GM21390 (cell line): ENCODE data around the gene GGCT.

Source experiments
- ATAC-seq: cut with Tn5 transposase; IDR thresholded peaks from one replicate; pipeline ENCODE4 v1.9.1; 2021; ENCODE audit not compliant: unreplicated experiment

GGCT gene

GRCh38 chr7:30465046-30465810 lies 39.4 kb downstream of the GGCT start:
- ATAC-seq, result no peak

- peak; percentile 51 for ATAC-seq
Observed at GRCh38 chr7:30464231-30464671, 40.4 kb downstream of the GGCT start.

GRCh38 chr7:30463405-30464145 lies 41.1 kb downstream of the GGCT start:
- ATAC-seq, result peak; percentile 69

GRCh38 chr7:30462179-30462578 lies 42.5 kb downstream of the GGCT start:
- ATAC-seq, result no peak

- no peak for ATAC-seq
Observed at GRCh38 chr7:30460246-30460633, 44.4 kb downstream of the GGCT start.

- no peak for ATAC-seq
Observed at GRCh38 chr7:30459591-30460245, 44.9 kb downstream of the GGCT start.

- no peak for ATAC-seq
Observed at GRCh38 chr7:30458311-30458710, 46.3 kb downstream of the GGCT start.

GRCh38 chr7:30453921-30454320 lies 50.7 kb downstream of the GGCT start:
- no peak for ATAC-seq

GRCh38 chr7:30453016-30453415 lies 51.6 kb downstream of the GGCT start:
- ATAC-seq, result no peak

GRCh38 chr7:30452280-30452930 lies 52.2 kb downstream of the GGCT start:
- no peak for ATAC-seq

- no peak for ATAC-seq
Observed at GRCh38 chr7:30451539-30452279, 52.9 kb downstream of the GGCT start.

GRCh38 chr7:30450983-30451497 lies 53.6 kb downstream of the GGCT start:
- ATAC-seq, result no peak

- ATAC-seq, result no peak
Observed at GRCh38 chr7:30450240-30450982, 54.2 kb downstream of the GGCT start.

GRCh38 chr7:30448461-30449189 lies 56.0 kb downstream of the GGCT start:
- ATAC-seq, result no peak

GRCh38 chr7:30447466-30447865 lies 57.2 kb downstream of the GGCT start:
- no peak for ATAC-seq
